GM12874 (cell line): ENCODE results near the gene VRK2.

Experiments
- TF ChIP-seq, protein P1 (sequence below): IDR thresholded peaks from 2 replicates; pipeline ENCODE4 v1.5.1; 2011; ENCODE audit warnings: low read depth, mild to moderate bottlenecking, control low read depth, low read length, moderate library complexity; ENCODE audit not compliant: insufficient read depth

The VRK2 gene

DNA sequence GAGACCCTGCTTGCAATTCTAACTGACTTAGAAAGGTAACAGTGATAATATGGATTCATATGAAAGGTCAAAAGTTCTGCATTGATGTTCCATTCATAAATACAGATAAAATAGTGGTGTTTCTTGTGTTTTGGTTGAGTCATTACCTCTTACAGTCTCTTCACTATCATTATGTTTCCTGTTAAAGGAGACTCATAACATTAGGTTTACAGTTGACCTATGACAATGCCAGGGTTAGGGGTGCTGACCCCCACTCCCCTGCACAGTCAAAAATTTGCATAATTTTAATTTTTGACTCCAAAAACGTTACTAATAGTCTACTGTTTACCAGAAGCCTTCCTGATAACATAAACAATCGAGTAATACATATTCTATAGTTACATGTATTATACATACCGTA is 75.4 kb downstream of the VRK2 start:
- TF ChIP-seq, protein P1, sequence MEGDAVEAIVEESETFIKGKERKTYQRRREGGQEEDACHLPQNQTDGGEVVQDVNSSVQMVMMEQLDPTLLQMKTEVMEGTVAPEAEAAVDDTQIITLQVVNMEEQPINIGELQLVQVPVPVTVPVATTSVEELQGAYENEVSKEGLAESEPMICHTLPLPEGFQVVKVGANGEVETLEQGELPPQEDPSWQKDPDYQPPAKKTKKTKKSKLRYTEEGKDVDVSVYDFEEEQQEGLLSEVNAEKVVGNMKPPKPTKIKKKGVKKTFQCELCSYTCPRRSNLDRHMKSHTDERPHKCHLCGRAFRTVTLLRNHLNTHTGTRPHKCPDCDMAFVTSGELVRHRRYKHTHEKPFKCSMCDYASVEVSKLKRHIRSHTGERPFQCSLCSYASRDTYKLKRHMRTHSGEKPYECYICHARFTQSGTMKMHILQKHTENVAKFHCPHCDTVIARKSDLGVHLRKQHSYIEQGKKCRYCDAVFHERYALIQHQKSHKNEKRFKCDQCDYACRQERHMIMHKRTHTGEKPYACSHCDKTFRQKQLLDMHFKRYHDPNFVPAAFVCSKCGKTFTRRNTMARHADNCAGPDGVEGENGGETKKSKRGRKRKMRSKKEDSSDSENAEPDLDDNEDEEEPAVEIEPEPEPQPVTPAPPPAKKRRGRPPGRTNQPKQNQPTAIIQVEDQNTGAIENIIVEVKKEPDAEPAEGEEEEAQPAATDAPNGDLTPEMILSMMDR: no peak

DNA sequence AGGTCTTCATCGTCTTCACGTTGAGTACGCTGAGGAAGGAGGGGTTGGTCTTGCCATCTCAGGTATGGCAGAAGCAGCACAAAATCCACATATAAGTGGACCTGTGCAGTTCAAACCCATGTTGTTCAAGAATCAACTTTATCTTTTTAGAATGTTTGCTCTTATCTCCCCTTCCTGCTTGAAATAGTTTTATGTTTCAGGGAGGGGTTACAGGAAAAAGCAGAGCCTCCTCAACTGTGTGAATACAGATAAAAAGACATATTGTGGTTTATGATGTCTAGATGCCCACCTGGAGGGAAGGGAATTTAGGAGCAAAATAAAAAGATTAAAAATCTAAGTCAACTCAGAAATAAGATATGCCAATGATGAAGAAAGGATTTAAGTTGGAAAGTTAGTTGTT is 75.9 kb downstream of the VRK2 start:
- TF ChIP-seq, protein P1: no peak

- TF ChIP-seq, protein P1: no peak
Observed at GRCh38 chr2:58127111-58127510, 80.5 kb downstream of the VRK2 start.

DNA sequence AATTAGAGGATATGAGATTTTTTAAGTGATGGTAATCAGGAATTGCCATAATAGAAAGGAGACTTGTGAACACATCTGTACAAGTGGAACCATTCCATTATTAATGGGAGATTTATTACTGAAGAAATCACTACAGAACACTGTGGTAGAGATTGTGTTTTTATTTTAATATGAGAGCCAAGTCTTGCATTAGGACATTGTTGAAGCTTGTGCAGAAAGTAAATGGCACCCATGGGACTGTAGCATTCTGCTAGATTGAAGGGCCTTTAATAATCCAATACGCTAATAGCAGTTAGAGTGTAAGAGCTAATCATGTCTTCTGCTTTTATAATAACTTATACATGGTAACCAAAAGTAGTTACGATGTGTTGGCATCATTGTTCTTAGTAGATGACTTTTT is 83.6 kb downstream of the VRK2 start:
- TF ChIP-seq, protein P1: no peak

- TF ChIP-seq, protein P1: no peak
Observed at GRCh38 chr2:58131191-58132011, 84.8 kb downstream of the VRK2 start.

DNA sequence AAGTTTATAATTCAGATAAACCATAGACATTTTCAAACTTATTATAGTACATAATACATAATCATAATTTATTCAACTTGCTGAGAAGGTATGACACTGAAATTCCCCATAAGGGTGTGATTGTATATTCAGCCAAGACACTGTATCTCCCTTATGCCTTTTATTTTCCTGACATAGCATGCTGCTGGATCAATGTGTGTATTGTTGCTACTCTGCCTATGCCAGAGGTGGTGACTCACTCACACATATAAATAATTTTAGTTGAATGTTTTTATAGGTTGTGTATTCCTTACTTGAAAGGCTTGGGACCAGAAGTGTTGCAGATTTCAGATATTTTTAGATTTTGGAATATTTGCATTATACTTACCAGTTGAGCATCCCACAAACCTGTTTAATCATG is 86.8 kb downstream of the VRK2 start:
- TF ChIP-seq, protein P1: no peak

DNA sequence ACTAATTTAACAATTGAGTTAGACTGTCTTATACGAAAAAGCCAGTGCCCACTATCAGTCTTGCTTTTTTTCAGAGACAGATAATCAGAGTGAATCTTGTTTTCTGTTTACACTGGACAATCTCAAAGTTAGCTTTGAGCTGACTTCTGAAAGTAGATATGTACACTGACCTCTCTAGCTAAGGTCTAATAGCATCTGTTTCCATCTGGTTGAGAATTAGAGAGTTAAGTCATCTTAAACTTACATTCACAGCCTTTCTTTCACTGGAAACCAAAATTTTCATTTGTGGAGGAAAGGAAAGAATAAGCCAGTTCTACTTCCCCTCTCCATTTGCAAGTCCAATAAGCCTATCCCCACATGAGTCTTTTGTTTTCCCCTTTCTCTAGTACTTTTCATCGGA is 89.3 kb downstream of the VRK2 start:
- TF ChIP-seq, protein P1: no peak

DNA sequence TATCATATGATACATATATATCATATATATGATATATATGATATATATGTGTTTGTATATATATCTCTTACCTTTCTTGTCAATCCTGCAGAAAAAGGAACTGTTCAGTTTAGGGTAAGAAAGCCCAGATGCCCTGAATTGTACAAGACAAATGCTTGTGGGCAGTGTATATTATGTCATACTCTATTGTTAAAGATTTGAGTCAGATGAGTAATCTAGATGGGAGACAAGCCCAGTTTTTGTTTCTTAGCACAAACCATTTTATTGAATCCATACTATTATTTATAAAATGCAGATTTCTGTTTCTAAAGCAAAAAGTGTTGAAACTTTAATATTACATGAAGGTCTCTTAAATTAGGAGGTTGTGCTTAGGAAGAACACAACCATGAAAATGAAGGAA is 90.6 kb downstream of the VRK2 start:
- TF ChIP-seq, protein P1: no peak
